KBM-7 (cell line): Measurements from ENCODE around the gene DDAH2.

Experiments
- DNase-seq: peaks from one replicate; pipeline ENCODE4 v3.0.0-alpha.2; 2015
- in situ Hi-C: fragments of 300-500 bp; cut with MboI; formaldehyde crosslinking; loops from 2 replicates; pipeline ENCODE4 v1.14.3; 2020; ENCODE audit warnings: low sequenced_read_pairs, low pct_unique_long_range_greater_than_20kb, mixed read lengths

The DDAH2 gene

GRCh38 chr6:31728767-31729514 is at the start of gene DDAH2:
TSS of gene DDAH2 (minus strand) at chr6:31729299. CDS start at chr6:31729161, 138 bp downstream.
- in situ Hi-C loops = no loop called here
- DNase-seq = no peak

- in situ Hi-C loops = no loop called here
- DNase-seq = no peak
Observed at GRCh38 chr6:31778193-31778592, 49.1 kb upstream of the DDAH2 start.

GRCh38 chr6:31777667-31778050 is 48.6 kb upstream of the DDAH2 start:
- in situ Hi-C loops = no loop called here
- DNase-seq = no peak

DNA sequence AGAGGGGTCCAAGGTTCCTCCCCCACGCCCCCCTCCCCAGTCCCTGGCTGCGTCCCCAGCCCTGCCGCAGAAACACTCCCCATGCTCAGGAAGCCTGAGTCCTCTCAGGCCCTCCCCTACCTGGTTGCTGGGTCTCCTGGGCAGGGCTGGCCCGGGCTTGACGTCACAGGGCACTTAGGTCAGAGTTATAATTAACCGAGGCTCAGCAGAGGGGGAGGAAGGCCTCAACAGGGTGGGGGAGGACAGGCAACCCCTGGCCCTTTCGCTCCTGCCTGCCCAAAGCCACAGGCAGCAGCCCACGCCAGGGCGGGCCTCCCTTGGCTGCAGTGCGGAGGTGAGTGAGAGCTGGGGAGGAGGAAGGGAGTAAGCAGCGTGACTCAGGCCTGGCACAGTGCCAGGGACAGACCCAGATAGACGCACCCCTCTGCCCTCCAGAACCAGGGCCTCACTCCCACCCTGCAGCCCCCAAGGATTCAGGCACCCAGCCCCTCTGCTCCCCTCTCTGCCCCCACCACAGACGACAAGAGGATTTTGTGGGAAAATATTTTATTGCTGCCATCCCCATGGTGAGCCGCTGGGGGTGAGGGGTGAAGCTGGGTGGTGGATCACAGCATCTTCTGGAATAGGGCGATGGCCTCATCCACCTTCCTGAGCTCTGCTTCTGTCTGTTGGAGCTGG is 48.0 kb upstream of the DDAH2 start, which contains the start of gene VWA7:
Gene VWA7 (minus strand): TSS at position 340 of the 678 bp plus-strand sequence. CDS start 549 bp downstream, outside the sequence.
- DNase-seq = peak; percentile 94

GRCh38 chr6:31776485-31776988 is 47.4 kb upstream of the DDAH2 start:
- in situ Hi-C loops = no loop called here

More for the DNA sequence above, 48.0 kb upstream of the DDAH2 start, which contains the start of gene VWA7:
- in situ Hi-C loops = no loop called here

DNA sequence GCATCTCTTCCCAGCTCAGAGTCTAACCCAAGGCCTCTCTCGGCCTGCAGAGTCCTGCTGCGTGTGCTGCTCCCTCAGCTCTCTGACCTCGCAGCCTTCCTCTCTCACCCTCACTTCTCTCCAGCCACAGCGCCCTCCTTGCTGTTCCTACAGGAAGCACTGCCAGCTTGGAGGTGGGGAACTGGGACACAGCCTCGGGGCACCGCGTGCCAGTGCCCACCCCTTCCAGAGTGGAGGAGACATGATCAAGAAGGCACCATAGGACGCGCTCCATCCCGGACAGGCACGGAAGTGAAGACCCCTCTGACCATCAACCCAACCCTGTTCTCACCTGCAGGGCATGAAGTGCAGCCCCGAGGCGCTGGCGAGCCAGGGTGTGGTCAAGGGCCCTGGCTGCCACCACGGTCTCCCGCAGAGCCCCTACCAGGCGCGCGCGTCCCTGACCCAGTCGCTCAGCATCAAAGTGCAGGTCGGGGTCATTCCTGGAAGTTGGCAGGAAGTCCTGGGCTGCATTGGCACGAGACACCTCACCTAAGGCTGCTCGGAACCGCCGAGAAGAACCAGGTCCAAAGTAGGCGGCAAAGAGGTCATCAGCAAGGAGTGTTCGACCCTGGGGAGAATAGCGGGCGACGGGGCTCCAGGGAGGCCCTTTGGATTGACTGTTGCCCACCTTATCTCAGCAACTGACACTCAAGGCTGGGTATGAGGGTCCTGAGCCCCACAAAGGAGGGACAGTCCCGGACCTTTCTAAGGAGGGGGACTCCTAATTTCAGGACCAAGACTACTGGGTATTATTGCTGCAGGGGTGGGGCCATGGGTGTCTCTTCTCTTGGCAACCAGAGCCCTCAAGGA is 46.8 kb upstream of the DDAH2 start:
- no peak for DNase-seq

More at GRCh38 chr6:31776485-31776988, 47.4 kb upstream of the DDAH2 start:
- no peak for DNase-seq

GRCh38 chr6:31775184-31775583 is 46.1 kb upstream of the DDAH2 start:
- no peak for DNase-seq
- in situ Hi-C loops = no loop called here

More for the DNA sequence above, 46.8 kb upstream of the DDAH2 start:
- in situ Hi-C loops = no loop called here

DNA sequence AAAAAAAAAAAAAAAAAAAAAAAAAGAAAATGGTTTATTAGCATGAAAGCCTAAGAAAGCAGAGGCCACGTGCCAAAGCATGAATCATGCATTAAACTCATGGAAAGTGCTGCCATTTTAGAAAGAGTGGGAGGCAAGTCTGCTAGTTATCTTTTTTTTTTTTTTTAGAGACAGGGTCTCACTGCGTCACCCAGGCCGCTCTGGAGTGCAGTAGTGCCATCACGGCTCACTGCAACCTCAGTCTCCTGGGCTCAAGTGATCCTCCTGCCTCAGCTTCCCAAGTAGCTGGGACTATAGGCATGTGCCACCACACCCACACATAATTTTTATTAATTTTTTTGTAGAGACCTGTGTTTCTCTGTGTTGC is 42.9 kb upstream of the DDAH2 start:
- peak; percentile 14 for DNase-seq
- in situ Hi-C loops = no loop called here

GRCh38 chr6:31770860-31771259 is 41.8 kb upstream of the DDAH2 start:
- in situ Hi-C loops = no loop called here
- no peak for DNase-seq

GRCh38 chr6:31769684-31770371 is 40.7 kb upstream of the DDAH2 start:
- in situ Hi-C loops = no loop called here
- peak; percentile 96 for DNase-seq

GRCh38 chr6:31768363-31769257 is 39.5 kb upstream of the DDAH2 start:
- in situ Hi-C loops = no loop called here
- no peak for DNase-seq

- in situ Hi-C loops = no loop called here
- DNase-seq = no peak
Observed at GRCh38 chr6:31767096-31767645, 38.1 kb upstream of the DDAH2 start.

- in situ Hi-C loops = no loop called here
- DNase-seq = no peak
Observed at GRCh38 chr6:31765910-31766794, 37.1 kb upstream of the DDAH2 start.

DNA sequence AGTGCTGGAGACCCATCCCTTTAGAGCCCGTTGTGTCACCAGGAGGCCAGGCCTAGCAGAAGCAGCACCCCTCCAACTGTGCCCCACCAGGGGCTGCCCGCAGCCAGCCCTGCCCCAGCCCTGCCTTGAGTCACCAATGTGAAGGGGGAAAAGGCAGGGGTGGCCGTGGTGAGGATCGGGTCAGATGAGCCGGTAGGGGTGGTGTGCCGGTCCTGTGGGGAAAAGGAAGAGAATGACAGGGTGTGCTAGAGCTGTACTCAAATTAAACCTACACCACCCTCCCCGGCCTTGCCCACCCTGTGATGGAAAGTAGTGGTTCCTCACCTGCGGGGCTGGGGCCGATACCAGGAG is 36.4 kb upstream of the DDAH2 start:
- in situ Hi-C loops = no loop called here
- DNase-seq = no peak

- DNase-seq = no peak
- in situ Hi-C loops = no loop called here
Observed at GRCh38 chr6:31764198-31764597, 35.1 kb upstream of the DDAH2 start.

DNA sequence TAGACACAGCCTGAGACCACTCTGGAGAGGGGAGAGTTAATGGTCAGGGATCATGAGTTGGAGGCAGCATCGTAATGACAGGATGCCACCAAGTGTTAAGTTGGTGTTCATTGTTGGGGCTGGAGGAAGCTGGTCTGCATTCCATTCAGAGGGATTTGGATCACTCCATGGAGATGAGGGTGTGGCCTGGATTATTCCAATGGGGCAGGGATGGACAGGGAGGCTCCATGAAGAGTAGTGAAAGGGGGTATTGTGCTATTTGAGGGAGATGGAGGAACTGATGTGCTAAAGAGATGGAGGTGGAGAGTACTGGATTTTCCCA is 34.5 kb upstream of the DDAH2 start:
- no peak for DNase-seq
- in situ Hi-C loops = no loop called here
